ENCODE measurements around the gene HDAC3.
"Not testable (repeated sequence)": the region's sequence is repeated elsewhere in the genome, so short reads cannot be mapped to it uniquely, and the experiment has no call there.

HDAC3 gene

GRCh38 chr5:141633871-141634561, 2.6 kb downstream of the HDAC3 start:
- DNase-seq, result peak; percentile 66

DNA sequence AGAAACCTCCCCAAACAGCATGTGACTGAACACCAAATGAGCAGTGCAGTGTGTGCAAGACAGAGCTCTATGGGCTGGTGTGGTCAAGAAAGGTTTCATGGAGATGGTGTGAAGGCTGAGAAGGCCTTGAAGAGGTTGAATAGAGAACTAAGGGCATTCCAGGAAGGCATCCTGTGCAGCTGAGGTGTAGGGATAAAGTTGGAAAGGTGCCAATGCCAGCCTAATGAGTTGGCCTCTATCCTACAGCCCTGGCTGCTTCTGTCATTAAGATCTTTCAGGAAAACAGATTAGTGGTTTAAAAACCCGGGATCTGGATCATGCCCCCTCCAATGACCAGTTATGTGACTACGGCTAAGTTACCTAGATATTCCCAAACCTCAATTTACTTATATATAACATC, 4.0 kb downstream of the HDAC3 start:
- no peak for DNase-seq

DNA sequence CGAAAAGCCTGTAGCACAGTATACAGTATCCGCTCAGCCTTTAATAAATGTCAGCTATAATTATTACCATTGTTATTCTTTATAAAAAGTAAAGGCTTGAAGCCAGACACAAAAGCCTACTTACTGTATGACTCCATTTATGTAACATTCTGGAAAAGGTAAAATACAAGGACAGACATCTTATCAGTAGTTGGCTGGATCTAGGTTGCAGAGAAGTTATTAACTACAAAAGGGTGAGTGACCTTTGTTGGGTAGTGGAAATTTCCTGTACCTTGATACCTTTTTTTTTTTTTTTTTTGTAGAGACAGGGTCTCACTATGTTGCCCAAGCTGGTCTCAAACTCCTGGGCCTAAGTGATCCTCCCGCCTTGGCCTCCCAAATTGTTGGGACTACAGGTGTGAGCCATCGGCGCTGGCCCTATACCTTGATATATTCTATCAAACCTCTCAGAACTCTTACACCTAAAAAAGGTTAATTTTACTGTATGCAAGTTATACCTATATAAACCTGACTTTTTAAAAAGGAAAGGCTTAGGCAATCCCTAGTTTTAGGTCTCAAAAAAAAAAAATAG, 6.0 kb downstream of the HDAC3 start:
- DNase-seq, result no peak

DNA sequence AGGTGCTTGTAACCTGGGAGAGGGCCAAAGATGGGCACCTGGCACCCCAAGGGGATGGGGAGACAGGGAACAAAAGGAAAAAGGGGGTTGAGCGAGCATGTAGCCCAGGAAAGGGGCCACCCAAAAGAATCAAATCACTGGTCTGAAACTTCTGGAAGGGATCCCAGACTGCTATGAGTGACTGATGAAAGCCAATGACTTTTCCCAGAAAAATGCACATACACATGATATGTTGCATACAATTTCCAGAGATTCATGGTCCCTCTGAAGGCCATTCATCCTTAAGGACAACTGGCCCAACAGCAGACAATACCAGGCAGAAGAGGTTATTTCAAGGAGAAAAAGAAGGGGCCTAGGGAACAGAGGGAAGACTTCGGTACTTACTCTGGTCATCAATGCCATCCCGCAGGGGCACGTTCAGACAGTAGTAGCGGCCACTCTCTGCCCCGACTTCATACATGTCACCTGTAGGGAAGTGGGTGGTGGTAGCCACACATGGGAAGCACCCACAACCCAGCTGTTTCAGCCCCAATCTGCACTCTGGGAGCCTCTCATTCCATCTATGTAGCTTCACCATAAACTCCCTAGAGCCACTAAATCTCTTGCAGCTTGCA, 8.4 kb downstream of the HDAC3 start:
- no peak for DNase-seq

- no peak for DNase-seq
These were observed 13.0 kb downstream of the HDAC3 start for GRCh38 chr5:141623611-141624010.

GRCh38 chr5:141623186-141623585, 13.5 kb downstream of the HDAC3 start:
- peak; percentile 94 for DNase-seq

DNA sequence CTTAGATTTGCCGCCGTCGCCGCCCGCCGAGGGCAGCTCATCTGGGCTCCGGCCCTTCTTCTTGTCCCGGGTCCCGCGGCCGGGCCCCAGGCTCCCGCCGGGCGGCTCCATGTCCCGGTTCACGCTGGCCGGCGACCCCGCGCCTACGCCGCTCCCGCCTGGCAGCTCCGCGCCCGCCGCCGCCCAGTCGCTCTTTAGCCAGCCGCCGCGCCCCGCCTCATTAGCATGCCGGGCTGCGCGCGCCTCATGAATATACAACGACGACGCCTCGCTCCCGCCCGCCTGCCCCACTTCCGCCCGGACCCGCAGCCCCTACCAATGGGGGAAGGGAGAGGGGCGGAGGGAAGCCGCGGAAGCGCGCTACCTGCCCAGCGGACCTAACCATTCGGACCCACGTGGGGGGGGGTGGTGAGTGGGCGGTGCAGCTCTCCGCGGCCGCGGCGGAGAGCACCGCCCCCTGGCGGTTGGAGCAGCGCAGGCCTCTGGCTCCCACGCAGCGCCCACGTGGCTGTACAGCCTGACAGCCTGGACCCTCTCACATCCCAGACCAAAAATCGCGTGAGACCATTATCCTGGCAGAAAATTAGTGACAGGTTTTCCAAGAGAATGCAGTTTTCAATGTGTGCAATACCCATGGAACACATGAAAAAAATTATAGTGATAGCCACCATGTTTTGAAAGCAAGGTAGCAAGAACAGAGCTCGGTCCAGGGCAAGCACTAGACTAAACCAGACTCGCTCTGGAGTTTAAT, 17.7 kb downstream of the HDAC3 start, which contains the start of gene DIAPH1:
TSS of gene DIAPH1 (minus strand) at position 197 of the 751 bp plus-strand sequence. CDS start at position 111, 86 bp downstream.
- peak; percentile 55 for DNase-seq

GRCh38 chr5:141618030-141618803, 18.4 kb downstream of the HDAC3 start:
- DNase-seq, result no peak

GRCh38 chr5:141617682-141618029, 19.0 kb downstream of the HDAC3 start:
- no peak for DNase-seq

- no peak for DNase-seq
These were observed 19.5 kb downstream of the HDAC3 start for GRCh38 chr5:141617128-141617527.

DNA sequence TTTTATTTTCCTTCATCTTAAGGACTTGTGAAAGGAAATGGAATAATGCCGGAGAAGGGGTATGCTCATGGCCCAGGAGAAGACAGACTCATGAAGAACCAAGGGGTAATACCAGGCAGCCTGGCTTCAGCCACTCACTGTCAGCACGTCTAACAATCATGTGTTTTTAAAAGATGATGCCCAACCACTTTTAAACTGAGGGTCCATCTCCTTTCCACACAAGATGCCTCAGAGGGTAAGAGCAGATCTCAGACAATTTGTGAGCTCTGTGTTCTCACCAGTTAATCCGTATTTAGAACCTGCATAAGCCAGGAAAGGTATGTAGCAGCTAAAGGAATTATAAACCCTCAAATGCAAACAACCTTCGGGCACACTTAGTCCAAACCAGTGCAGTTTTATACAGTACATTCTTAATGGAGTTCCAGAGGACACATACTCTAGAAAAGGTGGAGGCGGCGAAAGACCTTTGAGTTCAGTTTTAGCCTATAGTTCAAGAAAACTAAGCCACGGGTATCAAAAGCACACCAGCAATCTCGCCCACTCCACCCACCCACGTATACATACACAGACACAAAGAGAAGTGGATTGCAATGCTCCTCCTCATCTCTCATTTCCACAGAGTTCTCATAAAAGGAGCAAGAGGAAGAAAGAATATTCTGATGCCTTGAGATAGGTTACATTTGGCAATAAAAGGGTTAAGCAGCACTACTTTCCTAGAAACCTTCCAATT, 20.5 kb downstream of the HDAC3 start:
- DNase-seq, result no peak

DNA sequence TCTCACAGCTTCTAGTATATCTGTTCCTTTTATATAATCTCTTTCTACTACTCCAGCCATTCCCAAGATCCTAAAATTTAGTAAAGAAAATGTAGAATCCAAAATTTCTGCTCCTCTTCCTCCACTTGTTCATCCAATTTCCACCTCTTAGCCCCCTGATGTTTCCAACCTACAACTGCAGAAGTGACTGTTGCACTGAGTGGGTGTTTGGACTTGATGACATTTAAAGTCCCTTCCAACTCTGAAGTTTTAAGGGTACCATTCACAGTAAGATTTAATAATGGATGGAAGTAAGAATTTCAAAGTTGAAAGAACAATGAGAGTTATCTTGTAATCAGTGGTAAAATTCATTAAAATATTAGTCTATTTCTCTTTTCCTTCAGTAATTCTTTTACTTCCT, 23.3 kb downstream of the HDAC3 start:
- no peak for DNase-seq

DNA sequence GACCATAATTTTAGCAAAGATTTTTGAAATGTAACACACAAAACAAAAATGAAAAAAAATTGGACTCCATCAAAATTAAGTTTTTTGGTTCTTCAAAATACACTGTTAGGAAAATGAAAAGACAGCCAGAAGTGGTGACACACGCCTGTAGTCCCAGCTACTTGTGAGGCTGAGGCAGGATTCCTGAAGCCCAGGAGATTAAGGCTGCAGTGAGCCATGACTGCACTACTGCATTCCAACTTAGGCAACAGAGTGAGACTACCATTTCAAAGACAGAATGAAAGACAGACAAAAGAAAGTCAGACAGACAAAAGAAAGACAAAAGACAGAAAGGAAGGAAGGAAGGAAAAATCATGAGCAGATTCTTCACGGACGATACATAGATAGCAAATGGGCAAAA, 25.4 kb downstream of the HDAC3 start:
- DNase-seq, result no peak

DNA sequence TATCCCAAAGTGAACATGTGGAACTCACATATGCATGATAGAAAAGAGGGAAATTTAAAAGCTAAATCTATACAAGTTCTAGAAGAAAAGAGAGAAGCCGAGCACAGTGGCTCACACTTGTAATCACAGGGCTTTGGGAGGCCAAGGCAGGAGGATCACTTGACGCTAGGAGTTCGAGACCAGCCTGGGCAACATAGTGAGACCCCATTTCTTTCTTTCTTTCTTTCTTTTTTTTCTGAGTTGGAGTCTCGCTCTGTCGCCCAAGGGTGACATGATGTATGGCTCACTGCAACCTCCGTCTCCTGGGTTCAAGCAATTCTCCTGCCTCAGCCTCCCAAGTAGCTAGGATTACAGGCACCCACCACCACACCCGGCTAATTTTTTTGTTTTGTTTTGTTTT, 26.7 kb downstream of the HDAC3 start:
- not testable (repeated sequence) for DNase-seq

- DNase-seq, result no peak
These were observed 27.6 kb downstream of the HDAC3 start for GRCh38 chr5:141609044-141609443.

DNA sequence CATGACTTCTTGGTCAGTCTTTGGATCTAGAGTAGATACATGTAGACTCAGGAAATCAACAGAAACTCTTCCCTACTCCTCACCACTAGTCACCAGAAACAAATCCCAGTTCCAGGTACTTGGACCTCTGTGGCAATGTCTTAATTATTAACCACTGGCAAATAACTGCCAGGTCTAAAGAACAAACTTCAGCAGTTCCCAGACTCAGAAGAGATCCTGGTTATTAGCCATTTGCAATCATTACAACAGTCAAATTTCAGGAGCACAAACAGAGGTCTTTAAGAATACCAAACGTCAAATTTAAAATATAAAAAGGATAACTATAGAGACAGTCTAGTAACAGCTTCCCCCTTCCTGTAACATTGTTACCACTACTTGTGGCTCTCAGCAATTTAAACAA, 28.1 kb downstream of the HDAC3 start:
- no peak for DNase-seq

DNA sequence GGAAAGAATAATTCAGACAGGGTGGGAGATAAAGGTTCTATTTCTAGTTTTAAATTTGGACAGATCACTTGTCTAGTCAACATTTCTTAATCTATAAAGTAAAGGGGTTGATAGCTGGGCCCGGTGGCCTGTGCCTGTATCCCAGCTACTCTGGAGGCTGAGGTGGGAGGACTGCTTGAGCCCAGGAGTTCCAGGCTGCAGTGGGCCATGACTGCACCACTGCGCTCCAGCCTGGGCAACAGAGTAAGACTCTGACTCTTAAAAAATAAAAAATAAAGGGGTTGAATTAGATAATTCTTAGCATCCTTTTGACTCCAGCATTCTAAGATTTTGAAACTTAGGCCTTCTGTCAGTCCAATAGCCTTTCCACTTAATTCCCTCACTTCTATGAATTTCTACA, 28.6 kb downstream of the HDAC3 start:
- no peak for DNase-seq

DNA sequence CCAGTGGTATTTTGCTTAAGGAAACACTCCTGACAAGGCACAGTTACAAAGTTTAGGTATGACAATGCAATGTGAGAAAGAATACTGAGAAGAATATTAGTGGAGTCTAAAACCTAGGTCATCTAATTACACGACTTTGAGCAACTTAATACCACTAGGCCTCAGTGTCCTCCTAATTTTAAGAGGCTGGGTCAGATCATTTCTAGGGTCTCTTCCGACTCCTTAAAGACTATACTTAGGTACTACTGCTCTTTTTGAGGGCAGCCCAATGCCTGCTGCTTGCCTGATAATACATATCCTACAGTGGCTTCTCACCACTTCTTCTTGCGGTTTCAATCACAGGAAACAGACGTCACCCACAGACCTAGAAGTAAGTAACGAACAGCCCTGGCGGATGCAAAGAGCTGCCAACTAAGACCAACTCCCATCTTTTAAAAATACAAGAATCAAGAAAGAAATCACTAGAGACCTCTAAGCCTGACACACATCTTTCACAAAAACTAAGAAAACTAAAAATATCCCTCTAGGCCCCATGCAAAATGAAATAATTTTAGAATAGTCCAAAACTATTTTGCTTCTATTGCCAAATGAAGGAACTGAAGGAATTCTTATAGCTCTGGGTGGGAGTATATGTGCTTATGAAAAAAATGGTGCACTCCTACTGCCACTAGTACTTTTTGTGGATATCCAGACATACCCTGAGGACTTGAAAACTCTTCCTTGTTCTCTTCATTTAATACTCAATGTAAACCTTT, 30.9 kb downstream of the HDAC3 start:
- DNase-seq, result peak; percentile 93

GRCh38 chr5:141603923-141604717, 32.5 kb downstream of the HDAC3 start:
- DNase-seq, result peak; percentile 92

DNA sequence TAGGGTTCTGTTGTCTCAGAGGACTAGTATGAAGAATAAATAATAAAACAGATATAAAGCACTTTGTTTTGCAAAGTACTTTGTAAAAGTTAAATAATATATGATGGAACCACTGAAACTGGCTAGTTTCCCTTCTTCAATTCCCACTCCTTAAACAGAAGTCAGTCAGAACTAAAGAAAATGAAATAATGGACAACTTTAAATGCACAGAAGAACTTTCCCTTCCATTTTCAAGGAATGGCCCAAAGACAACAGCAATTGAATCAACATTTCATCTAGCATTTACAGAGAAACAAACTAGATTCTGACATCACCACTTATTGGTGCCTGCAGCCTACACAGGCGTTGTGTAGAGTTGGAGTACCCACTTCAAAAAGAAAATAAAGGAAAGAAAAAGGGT, 34.0 kb downstream of the HDAC3 start:
- DNase-seq, result no peak
